PFSK-1 (cell line): ENCODE measurements around the gene PDE2A.

Experiments used
- POLR2AphosphoS5 ChIP-seq: IDR thresholded peaks from 2 replicates; pipeline ENCODE4 v1.6.1; 2012; ENCODE audit warnings: low read depth, mild to moderate bottlenecking, control low read depth, low read length, moderate library complexity
- TAF1 ChIP-seq: IDR thresholded peaks from 2 replicates; pipeline ENCODE4 v1.6.1; 2012; ENCODE audit warnings: low read length, control low read depth, borderline replicate concordance; ENCODE audit not compliant: insufficient read depth
- TF ChIP-seq, protein P1 (sequence below), 2 experiments: IDR thresholded peaks; 2 replicates each; pipeline versions ENCODE4 v1.6.1 to v1.8.0; 2011 to 2012; ENCODE audit warnings: low read depth in 2 of 2, low read length in 2 of 2, control low read depth in 1 of 2, inconsistent platforms in 1 of 2, mild to moderate bottlenecking in 1 of 2, moderate library complexity in 1 of 2; ENCODE audit not compliant: insufficient read depth in 1 of 2

- TF ChIP-seq POLR2AphosphoS5 = no peak
- TF ChIP-seq, protein P1, sequence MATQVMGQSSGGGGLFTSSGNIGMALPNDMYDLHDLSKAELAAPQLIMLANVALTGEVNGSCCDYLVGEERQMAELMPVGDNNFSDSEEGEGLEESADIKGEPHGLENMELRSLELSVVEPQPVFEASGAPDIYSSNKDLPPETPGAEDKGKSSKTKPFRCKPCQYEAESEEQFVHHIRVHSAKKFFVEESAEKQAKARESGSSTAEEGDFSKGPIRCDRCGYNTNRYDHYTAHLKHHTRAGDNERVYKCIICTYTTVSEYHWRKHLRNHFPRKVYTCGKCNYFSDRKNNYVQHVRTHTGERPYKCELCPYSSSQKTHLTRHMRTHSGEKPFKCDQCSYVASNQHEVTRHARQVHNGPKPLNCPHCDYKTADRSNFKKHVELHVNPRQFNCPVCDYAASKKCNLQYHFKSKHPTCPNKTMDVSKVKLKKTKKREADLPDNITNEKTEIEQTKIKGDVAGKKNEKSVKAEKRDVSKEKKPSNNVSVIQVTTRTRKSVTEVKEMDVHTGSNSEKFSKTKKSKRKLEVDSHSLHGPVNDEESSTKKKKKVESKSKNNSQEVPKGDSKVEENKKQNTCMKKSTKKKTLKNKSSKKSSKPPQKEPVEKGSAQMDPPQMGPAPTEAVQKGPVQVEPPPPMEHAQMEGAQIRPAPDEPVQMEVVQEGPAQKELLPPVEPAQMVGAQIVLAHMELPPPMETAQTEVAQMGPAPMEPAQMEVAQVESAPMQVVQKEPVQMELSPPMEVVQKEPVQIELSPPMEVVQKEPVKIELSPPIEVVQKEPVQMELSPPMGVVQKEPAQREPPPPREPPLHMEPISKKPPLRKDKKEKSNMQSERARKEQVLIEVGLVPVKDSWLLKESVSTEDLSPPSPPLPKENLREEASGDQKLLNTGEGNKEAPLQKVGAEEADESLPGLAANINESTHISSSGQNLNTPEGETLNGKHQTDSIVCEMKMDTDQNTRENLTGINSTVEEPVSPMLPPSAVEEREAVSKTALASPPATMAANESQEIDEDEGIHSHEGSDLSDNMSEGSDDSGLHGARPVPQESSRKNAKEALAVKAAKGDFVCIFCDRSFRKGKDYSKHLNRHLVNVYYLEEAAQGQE (IDR thresholded peaks at IDR 0.05; ENCODE audit: insufficient read depth in 1 of 2, low read depth in 2 of 2, low read length in 2 of 2) = no peak
- no peak for TF ChIP-seq TAF1
Observed at GRCh38 chr11:72585762-72586311, 88.4 kb downstream of the PDE2A start.
